T-helper 9 cell (primary cell): Measurements from ENCODE around the gene PIEZO1.

Experiments used
- DNase-seq: peaks from one replicate; pipeline ENCODE4 v3.0.0-alpha.2; 2020

Gene PIEZO1

DNA sequence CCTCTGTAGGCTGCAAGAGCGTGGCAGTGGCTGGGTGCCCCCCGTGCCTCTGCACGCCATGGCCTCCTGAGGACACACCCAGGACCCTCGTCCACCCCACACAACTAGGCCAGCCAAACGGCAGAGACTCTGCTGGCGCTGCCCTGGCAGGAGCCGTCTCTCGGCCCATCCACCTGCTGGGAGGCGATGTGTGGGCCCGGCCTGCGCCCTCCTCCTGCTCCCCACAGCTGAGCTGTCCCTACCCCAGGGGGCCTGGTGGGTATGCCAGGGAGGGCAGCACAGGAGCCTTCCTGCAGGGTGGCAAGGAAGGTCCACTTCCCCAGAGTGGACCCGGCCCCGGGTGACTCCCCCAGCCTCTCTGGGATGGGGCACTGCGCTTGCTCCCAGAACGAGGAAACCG is 85.8 kb downstream of the PIEZO1 start:
- DNase-seq = no peak

DNA sequence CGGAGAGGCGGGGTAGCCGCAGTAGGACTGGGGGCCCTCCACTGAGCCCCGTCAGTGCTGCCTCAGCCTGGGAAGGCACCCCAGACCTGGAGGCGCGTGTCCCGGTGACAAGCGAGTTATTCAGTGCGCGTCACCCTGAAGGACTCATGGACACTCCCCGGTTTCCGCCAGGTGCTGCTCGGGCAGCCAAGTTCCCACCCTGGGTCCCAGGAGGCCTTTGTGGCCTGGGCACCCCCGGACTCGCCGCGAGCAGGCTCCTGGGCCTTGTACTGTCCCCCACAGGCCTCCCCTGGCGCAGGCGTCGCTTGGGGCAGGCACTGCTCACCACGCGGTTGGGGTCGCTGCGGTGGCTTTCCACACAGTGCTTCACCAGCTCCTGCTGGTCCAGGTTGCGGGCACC is 86.4 kb downstream of the PIEZO1 start:
- DNase-seq = no peak

DNA sequence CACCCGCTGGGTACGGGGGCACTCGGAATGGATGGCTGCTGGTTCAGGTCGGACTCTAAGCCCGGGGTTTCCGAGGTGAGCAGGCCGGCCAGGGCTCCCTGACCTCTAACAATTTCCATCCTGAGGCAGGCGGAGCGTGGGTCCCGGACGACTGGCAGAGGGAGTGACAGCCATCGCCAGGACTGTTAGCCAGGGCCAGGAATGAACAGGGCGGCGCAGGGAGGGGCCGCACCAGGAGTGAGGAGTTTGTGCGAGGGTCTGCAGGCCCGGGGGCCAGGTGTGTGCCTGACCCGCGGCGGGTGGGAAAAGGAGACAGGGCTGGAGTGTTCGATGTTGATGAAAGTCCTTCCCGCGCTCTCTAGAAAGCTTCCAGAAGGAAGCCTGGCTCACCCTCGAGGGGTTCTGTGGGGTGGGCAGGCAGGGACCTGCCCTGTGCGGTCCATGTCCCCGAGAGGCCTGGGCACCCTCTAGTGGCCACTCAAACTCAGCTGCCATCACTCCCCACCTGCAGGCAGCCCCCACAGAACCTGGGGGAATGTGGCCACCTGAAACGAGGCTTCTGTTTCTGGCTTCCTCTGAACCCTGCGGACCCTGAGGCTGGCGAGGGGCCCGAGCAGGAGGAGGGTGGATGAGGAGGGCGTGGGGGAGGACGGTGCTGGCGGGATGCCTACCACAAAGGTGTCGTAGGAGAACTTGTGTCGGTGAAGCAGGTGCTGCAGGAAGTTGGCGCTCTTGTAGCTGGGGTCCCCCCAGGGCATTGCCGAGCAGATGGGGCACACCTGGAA is 87.0 kb downstream of the PIEZO1 start:
- no peak for DNase-seq

DNA sequence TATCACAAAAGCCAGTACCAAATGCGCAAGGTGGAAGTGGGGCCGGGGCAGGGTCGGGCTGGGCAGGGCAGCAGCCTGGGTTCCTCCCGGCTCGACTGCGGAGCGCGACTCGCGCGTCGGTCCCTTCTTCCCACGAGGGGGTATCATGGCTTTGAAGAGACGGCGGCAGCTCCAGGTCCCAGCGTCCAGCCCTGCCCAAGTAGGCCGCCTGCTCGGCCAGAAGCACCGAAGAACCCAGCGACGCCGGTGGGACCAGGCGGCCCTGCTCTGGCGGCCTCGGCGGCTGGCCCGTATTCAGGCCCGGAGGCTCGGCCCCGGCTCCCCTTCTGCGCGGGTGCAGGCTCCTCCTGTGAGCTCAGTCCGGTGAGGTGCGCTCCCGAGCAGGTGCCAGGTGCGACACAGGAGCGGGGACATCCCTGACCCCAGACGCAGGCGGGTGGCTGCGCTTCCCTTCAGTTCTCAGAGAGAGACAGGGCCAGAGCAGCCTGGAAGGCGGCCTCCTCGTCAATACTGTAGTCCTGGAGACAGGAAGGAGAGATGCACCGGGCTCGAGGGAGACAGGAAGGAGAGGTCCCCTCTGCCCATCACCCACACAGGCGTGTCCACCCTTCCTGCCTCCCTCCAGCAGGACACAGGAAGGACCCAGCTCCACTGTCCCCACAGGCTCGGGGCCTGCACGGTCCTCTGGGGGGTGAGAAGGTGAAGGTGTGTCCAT is 87.7 kb downstream of the PIEZO1 start:
- DNase-seq = no peak

DNA sequence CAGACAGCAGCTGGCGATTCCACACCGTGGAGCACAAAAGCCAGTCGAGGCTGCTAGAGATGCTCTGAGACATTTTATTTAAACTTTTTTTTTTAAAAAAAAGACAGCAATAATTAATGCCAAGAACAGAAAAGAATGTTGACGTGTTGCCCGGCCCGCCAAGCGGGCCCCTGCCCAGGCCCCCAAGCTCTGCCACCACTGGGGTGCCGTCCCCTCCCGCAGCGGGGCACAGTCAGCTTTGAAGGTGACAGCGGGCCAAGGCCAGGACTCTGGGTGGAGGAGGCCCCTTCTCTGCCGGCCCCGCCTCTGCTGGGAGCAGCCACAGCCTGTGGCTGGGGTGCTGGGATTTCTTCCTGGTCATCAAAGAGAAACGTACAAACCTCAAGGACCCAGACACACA is 88.6 kb downstream of the PIEZO1 start:
- no peak for DNase-seq

DNA sequence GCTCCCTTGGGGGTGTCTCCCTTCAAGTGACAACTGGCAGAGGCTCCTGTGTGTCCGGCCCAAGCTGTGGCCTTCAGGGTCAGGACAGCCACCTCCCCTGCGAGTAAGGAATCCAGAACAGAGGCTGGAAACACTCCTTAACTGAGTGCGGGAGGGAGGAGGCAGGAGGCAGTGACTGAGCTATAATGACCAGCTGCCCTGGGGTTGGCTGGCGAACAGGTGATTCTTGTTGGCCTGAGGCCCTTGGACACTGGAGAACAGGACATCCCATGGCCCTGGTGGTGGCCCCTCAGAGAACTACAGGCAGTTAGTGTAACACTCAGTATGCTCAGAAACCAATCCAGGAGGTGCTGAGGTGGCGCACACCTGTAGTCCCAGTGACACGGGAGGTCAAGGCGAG is 89.3 kb downstream of the PIEZO1 start:
- DNase-seq = no peak

DNA sequence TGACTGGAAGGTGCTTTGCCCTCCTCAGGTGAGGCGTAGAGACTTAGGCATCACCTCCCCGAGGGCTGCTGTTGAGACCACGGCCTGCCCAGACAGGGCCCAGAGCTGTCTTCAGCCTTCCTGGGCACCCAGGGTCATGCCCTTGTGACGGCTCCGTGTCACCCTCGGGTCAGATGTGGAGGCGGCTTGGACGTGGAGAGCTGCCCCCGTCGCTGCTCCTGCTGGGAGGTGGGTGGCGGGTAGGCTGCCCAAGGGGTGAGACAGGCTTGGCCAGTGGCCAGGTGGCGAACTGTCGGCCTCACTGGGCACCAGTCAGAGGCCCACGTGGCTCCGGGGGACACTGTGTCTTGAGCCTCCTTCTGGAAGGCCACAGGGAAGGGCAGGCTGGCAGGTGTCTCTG is 89.8 kb downstream of the PIEZO1 start:
- no peak for DNase-seq

DNA sequence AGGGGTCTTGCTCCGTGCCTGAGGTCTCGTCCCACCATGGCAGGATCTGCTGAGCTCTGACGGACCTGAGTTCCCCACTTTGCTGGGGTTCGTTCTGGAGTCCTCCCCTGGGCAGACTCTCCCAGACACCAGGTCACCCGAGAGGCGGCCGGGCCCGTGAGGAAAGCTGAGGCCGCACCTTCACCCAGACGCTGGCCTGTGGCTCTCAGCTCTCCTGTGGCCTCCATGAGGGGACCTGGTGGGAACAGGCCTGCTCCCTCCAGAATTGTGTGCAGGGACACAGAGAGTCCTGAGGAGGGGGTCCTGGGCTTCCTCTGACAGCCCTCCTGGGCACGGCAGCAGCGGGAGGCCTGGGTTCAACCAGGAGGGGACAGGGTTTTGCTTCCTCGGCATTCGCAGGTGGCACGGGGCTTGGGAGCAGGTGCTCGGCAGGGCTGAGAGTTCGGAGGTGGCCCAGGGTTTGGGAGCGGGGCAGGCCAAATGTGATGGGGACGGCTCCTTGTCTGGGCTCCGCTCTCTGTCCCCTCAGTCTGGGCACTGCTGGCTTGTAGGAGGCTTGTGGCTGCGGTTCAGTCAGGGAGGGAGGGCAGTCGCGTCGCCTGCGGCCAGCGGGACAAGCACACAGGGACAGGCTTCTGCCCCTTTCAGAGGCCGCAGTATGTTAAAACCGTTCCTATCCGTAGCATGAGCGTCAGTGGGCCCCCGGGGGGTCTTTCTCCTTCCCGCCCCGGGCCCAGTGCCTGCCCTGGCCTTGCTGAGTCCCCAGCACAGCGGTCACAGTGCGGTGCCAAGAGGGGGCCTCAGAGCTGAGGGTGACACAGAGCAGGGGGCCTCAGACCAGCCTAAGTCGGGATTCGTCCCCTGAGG is 90.6 kb downstream of the PIEZO1 start:
- DNase-seq = no peak

DNA sequence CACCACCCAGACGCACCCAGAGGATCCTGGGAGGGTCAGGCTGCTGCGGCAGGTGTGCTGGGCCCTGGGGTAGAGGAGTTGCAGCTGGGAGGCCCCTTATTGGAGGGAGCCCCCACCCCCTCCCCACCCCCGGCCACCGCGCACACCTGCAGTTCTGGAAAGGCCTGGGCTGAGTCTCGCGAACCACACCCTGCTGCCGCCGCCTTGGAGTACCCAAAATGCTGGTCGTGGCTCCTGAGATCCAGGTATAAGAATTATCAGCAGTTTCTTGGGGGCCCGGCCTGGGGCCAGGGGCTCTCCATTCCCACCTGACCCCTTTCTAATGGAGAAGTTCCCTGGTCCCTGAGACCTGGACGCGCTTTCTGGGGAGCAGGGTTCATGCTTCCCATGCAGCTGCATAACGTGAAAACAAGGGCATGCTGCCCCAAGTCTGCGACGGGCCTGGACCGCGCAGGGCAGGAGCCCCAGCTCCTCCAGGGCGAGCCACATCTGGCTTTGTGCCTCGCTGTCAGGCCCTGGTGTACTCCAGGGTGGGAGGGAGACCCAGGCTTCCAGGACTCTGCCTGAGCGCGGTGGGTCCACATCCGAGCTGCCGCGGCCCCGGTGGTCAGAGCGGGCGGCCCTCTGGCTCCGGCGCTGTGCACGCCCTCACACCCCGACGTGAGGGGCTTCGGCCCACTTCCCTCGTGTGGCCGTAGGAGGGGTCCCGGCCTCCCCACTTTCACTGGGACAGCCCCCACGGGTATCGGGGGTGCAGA is 91.4 kb downstream of the PIEZO1 start:
- no peak for DNase-seq

DNA sequence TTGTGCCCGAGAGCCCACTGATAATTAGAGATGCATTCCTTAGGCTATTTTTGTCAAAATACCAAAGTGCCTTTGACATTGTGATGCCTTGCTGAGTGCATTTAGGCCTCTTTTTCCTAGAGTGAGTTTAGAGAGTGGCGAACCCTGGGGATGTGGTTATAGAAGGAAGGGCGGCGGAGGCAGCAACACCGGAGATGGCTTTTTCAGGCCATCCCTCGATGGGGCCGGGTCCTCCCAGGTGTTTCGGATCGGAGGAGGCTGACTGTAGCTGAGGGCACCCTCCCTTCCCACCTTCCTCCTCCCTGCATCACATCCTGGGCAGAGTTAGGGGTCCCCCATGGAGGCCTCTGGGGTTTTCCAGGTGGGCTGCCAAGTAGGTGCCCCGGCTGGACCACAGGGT is 92.2 kb downstream of the PIEZO1 start:
- DNase-seq = no peak

DNA sequence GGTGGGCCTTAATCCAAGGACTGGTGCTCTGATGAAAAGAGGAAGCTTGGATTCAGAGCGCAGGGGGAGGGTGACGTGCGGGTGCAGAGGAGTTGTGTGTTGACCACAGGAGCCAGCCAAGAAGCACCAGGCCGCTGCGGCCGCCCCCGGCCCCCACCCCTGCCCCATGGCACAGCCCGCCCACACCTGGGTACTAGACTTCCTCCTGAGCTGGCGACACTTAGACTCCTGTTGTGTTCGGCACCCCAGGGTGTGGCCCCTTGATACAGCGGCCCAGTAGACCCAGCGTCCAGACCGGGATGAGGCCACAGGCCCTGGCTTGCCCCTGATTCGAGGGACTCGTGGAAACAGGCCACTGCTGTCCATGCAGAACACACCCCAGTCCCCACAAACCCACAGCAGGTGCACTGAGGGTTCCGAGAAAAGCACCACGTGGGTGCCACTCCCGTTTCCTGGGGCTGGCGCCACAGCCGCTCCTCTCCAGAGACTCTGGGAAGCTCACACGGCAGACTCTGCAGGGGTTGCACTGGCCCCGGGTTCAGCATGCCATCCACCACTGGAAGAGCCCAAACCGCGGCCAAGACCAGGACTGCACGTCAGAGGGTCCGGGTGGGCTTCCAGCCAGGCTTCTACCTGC is 93.0 kb downstream of the PIEZO1 start:
- no peak for DNase-seq

DNA sequence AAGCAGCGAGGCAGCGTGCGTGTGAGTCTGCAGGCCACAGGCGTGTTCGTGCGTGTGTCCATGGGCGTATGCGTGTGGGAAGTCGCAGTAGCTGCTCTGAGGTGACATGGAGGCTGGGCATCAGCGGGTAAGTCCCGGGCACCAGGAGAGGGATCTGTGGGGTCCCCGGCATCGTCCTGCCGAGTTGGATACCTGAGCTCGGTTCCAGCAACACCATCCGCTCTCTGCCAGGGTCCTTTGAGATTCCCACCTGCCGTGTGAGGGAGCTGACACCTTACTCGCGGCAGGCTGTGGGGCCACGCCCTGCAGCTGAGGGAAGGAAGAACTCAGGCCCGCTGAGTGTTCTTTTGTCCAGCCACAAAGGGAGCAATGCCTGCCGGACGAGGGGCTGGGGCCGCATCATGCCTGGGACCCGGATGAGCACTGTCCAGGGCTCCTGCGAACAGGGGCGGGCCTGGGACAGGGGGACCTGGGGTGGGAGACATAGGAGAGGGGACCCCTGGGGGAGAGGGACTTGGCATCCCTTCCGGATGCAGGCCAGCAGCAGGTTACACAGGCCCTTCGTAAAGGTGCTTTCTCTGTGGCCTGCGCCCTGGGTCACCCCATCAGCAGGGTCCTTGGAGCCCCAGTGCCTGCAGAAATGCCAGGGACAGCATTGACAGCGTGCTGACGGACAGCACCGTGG is 93.7 kb downstream of the PIEZO1 start:
- no peak for DNase-seq

DNA sequence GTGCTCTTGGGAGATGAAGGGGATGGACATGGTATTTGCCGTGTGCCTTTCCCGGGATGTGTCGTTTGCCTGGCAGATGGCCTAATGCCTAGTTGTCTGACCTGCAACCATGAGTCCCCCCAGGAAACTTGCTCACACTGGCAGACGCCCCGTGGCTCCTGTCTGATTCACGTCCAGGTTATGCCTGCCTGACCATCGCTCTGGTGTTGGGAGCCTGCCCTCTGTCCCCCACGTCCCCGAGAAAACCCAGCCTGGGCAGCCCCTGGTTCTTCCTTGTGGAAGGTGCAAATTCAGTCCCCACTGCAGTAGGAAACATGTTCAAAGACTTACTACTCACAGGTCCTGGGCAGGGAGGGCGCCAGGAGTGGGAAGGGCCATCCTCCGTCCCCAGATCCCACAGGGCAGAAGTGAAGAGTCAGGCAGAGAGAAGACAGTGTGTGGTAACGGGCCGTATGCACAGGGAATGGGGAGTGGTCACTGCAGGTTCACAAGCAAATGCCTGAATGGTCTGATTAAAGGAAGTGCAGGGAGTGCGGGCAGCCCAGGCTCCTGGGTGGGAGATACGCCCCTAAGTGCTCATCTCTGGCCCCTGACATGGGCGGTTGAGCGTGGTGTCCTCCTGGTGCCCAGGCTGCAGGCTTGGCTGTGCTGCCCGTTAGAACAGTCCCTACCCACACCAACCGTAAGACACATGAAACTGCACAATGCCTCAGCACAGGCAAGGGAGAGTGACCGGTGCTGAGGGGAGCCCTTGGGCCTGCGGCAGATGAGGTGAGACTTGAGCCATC is 94.5 kb downstream of the PIEZO1 start:
- DNase-seq = no peak

DNA sequence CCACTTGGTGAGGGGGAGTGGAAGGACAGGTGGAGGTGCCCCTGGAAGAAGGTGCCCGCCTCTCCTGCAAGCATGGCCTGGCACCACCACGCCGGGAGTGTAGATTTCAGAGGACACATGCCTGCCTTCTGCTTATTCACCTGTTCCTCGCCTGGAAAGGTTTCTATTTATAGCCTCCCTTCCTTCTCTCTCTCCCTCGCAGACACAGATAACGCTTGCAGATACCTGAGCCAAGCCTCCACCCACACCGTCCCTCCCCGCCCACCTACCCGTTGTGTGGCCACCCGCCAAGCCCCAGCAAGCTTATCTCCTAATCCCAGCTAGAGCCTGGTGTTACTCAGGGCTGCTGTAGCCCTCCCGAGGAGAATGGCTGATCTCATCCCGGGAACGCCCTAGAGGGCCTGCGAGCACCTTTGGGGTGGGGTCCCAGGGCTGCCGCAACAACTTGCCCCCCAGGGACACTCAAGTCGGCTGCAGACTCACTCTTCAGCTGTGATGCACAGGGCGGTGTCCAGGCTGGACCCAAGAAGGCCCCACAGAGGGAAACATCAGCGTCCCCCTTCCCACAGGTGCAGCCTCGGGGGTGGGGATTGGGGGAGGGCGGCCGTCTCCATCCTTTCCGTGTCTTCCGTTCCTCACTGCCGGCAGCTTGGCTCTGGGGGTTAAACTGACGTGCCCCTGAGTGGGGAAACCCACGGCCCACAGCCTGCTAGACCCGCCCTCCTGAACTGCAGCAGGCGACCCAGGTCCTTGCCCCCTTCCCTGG is 96.8 kb downstream of the PIEZO1 start:
- DNase-seq = no peak

DNA sequence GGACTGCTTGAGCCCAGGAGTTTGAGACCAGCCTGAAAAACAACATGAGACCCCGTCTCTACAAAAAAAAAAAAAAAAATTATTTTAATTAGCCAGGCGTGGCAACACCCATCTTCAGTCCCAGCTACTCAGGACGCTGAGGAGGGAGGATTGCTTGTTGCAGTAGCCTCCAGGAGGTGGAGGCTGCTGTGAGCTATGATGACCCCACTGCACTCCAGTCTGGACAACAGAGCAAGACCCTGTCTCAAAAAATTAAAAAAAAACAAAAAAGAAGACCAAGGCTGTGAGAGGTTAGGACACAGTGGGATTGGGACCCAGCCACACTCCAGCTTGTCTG is 97.4 kb downstream of the PIEZO1 start:
- no peak for DNase-seq

DNA sequence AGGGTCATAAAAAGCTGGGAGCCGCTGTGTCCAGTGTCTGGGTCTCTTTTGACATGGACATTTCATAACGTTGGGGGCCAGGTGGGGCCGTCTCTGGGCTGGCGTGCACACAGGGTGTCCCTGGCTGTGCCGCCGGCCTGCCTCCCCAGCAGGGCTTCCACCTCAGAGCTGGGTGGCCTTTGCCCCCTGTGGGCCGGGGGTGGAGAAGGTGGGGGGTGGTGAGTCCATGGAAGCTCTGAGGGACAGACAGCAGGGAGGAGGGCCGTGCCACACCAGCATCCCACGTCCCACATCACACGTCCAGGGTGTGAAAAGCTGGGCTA is 97.8 kb downstream of the PIEZO1 start:
- DNase-seq = no peak

DNA sequence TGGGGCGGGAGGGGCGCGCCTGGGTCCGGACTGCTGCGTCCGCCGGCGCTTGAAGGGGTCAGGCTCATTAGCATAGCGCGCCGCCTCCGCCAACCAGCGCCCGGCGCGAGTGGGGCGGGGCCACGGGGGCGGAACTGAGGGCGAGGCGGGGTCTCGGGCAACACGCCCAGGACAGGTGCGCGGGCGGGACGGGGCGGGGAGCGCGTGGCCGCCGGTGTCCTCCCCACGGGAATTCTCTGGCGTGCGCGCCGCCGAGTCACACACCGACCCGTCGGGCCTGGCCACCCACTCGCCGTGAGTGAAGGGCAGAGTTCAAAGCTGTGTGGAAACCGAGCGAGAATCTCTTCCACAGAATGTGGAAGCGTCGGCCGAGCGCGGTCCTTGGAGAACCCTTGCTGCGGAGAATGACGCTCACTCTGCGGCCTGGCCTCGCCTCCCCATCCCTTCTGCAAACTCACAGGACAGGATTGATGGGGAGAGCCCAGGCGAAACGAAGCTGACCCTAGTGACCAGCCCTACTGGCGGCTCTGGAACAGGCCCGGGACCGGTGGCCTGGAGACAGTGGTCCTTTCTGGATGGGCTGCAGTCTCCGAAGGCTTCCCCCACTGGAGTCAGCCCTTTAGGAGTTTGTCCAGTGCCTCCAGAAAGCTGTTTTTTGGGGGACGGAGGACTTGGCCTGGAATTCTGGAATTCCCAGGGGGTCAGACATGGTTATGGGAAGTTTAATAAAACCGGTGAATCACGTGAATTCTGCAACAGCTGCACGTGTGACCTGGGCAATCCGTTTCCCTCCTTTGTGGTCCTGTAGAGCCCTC is 98.4 kb downstream of the PIEZO1 start, which contains the start of gene SNAI3:
TSS of gene SNAI3 (minus strand) at position 69 of the 815 bp plus-strand sequence. CDS start 101 bp downstream, outside the sequence.
- DNase-seq = peak; percentile 84

DNA sequence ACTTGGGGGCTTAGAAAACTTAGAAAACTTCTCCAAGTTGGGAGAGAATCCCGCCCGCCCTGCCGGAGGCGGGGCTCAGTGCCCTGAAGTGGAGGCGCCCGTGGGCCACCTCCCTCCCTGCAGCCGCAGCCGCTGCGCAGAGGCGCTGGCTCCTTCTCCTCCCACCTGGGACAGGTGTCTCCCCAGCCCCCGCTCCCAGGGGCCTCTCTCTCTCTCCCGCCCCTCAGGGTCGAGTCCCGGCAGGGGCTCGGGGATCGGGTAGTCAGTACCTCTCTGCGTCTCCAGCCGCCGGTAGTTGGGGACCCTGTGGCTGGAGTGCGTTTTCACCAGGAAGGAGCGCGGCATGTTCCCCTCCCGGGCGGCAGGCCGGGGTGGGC is 99.0 kb downstream of the PIEZO1 start:
- peak; percentile 44 for DNase-seq
